ENCODE results near the gene VPS35.
"Not testable (repeated sequence)": the region's sequence is repeated elsewhere in the genome, so short reads cannot be mapped to it uniquely, and the experiment has no call there.

Gene VPS35

GRCh38 chr16:46691726-46692125 is 2.7 kb upstream of the VPS35 start:
- Mint-ChIP-seq H3K4me1 (peaks cover 28% of the 10 kb centered on the region), H3K27me3 (no peaks in the 10 kb centered on the region), H3K27ac (no peak overlapping the region), H3K9me3 (no peaks in the 10 kb centered on the region), H3K4me3 (peak overlapping the region in 1 of 2 donors; percentile 56)
- ATAC-seq = no peak
- DNase-seq = no peak

- no peak for ATAC-seq
- H3K27ac Mint-ChIP-seq = no peak overlapping the region
- H3K9me3 Mint-ChIP-seq = no peaks in the 10 kb centered on the region
- H3K4me1 Mint-ChIP-seq = peaks cover 37% of the 10 kb centered on the region
- no peaks in the 10 kb centered on the region for H3K27me3 Mint-ChIP-seq
- H3K4me3 Mint-ChIP-seq = no peak overlapping the region
- no peak for DNase-seq
Observed at GRCh38 chr16:46690281-46691178, 1.6 kb upstream of the VPS35 start.

- peak; percentile 96 for DNase-seq
- Mint-ChIP-seq H3K9me3 (no peaks in the 10 kb centered on the region), H3K4me3 (no peak within 1 kb of the TSS), H3K27me3 (no peaks in the 10 kb centered on the region), H3K4me1 (peaks cover 45% of the 10 kb centered on the region), H3K27ac (no peak within 1 kb of the TSS)
- ATAC-seq = peak; percentile 87
Observed at GRCh38 chr16:46689365-46690280, 645 bp upstream of the VPS35 start, which contains the start of gene ORC6. TSS of gene ORC6 (plus strand) at chr16:46689659. CDS start at chr16:46689706, 47 bp downstream.

GRCh38 chr16:46688101-46688653 is 801 bp downstream of the VPS35 start:
- Mint-ChIP-seq H3K9me3 (no peaks in the 10 kb centered on the region), H3K27me3 (no peaks in the 10 kb centered on the region), H3K4me3 (no peak overlapping the region), H3K27ac (no peak overlapping the region), H3K4me1 (peaks cover 56% of the 10 kb centered on the region)
- DNase-seq (no peak), ATAC-seq (no peak)

- ATAC-seq (no peak), DNase-seq (no peak)
- H3K27ac Mint-ChIP-seq = no peak overlapping the region
- H3K27me3 Mint-ChIP-seq = no peaks in the 10 kb centered on the region
- no peak overlapping the region for H3K4me3 Mint-ChIP-seq
- no peaks in the 10 kb centered on the region for H3K9me3 Mint-ChIP-seq
- H3K4me1 Mint-ChIP-seq = peaks cover 58% of the 10 kb centered on the region
Observed at GRCh38 chr16:46687486-46687885, 1.5 kb downstream of the VPS35 start.

GRCh38 chr16:46686815-46687473 is 2.0 kb downstream of the VPS35 start:
- no peak for DNase-seq
- Mint-ChIP-seq H3K4me3 (no peak overlapping the region), H3K27me3 (no peaks in the 10 kb centered on the region), H3K27ac (no peak overlapping the region), H3K4me1 (peaks cover 61% of the 10 kb centered on the region), H3K9me3 (no peaks in the 10 kb centered on the region)
- no peak for ATAC-seq

GRCh38 chr16:46681867-46682266 is 7.1 kb downstream of the VPS35 start:
- peaks cover 36% of the 10 kb centered on the region for H3K4me1 Mint-ChIP-seq
- H3K27me3 Mint-ChIP-seq, H3K9me3 Mint-ChIP-seq, H3K27ac Mint-ChIP-seq, ATAC-seq, H3K4me3 Mint-ChIP-seq, DNase-seq: not testable (repeated sequence)

- not testable (repeated sequence) for H3K27ac Mint-ChIP-seq, ATAC-seq
Observed at GRCh38 chr16:46677943-46678342, 11.0 kb downstream of the VPS35 start.

GRCh38 chr16:46673320-46674013 is 15.5 kb downstream of the VPS35 start:
- no peaks in the 10 kb centered on the region for H3K9me3 Mint-ChIP-seq
- no peaks in the 10 kb centered on the region for H3K4me1 Mint-ChIP-seq
- ATAC-seq = peak; percentile 92
- DNase-seq = peak; percentile 41 to 48
- no peak overlapping the region for H3K4me3 Mint-ChIP-seq
- no peak overlapping the region for H3K27ac Mint-ChIP-seq
- H3K27me3 Mint-ChIP-seq = no peaks in the 10 kb centered on the region

More at GRCh38 chr16:46677943-46678342, 11.0 kb downstream of the VPS35 start:
- H3K27me3 Mint-ChIP-seq, H3K4me1 Mint-ChIP-seq, DNase-seq, H3K9me3 Mint-ChIP-seq, H3K4me3 Mint-ChIP-seq: not testable (repeated sequence)

- DNase-seq (no peak), ATAC-seq (no peak)
- Mint-ChIP-seq H3K4me3 (no peak overlapping the region), H3K27me3 (no peaks in the 10 kb centered on the region), H3K9me3 (no peaks in the 10 kb centered on the region), H3K4me1 (peaks cover 18% of the 10 kb centered on the region), H3K27ac (peak overlapping the region in 1 of 2 donors; percentile 31)
Observed at GRCh38 chr16:46662123-46662522, 26.9 kb downstream of the VPS35 start.

- DNase-seq (peak; percentile 3 to 72), ATAC-seq (peak; percentile 98)
- H3K27me3 Mint-ChIP-seq = no peaks in the 10 kb centered on the region
- H3K27ac Mint-ChIP-seq = peak overlapping the region in 1 of 2 donors; percentile 82
- H3K4me3 Mint-ChIP-seq = peak overlapping the region; percentile 15 to 47
- peaks cover 18% of the 10 kb centered on the region for H3K4me1 Mint-ChIP-seq
- no peaks in the 10 kb centered on the region for H3K9me3 Mint-ChIP-seq
Observed at GRCh38 chr16:46658925-46659324, 30.1 kb downstream of the VPS35 start.

GRCh38 chr16:46651305-46651704 is 37.7 kb downstream of the VPS35 start:
- DNase-seq (no peak), ATAC-seq (no peak)
- no peaks in the 10 kb centered on the region for H3K9me3 Mint-ChIP-seq
- H3K27me3 Mint-ChIP-seq = no peaks in the 10 kb centered on the region
- H3K4me1 Mint-ChIP-seq = no peaks in the 10 kb centered on the region
- no peak overlapping the region for H3K4me3 Mint-ChIP-seq
- H3K27ac Mint-ChIP-seq = no peak overlapping the region

- no peak overlapping the region for H3K4me3 Mint-ChIP-seq
- H3K9me3 Mint-ChIP-seq = peaks cover under 1 to 2% of the 10 kb centered on the region in 2 donors
- H3K27me3 Mint-ChIP-seq = no peaks in the 10 kb centered on the region
- H3K4me1 Mint-ChIP-seq = no peaks in the 10 kb centered on the region
- no peak for DNase-seq
- no peak for ATAC-seq
- no peak overlapping the region for H3K27ac Mint-ChIP-seq
Observed at GRCh38 chr16:46650254-46650623, 38.7 kb downstream of the VPS35 start.

- ATAC-seq (no peak), DNase-seq (no peak)
- Mint-ChIP-seq H3K27ac (no peak overlapping the region), H3K4me3 (no peak overlapping the region), H3K4me1 (no peaks in the 10 kb centered on the region), H3K9me3 (peaks cover 6 to 7% of the 10 kb centered on the region in 2 donors), H3K27me3 (no peaks in the 10 kb centered on the region)
Observed at GRCh38 chr16:46649588-46650253, 39.3 kb downstream of the VPS35 start.
